Ectodermal cell (in vitro differentiated cells): ENCODE measurements around the gene FAM180B. TPM values are rescaled to one million over a fixed set of nuclear protein-coding genes. Genes with fewer than 3 reads are reported as not detected.
A peak's percentile ranks its signal among the peaks of the same experiment; 100 is the strongest.
"Not testable (repeated sequence)": the region's sequence is repeated elsewhere in the genome, so short reads cannot be mapped to it uniquely, and the experiment has no call there.

ENCODE experiments used
- H3K27ac ChIP-seq: 2 replicates; pipeline ENCODE4 v1.7.0; 2013; ENCODE audit warnings: mild to moderate bottlenecking, low read depth, low read length; ENCODE audit not compliant: insufficient read depth, poor library complexity, severe bottlenecking
- H3K27me3 ChIP-seq: 2 replicates; pipeline ENCODE4 v1.7.0; 2013; ENCODE audit warnings: mild to moderate bottlenecking, low read length; ENCODE audit not compliant: insufficient read depth, control insufficient read depth, poor library complexity, severe bottlenecking
- H3K36me3 ChIP-seq: one replicate; pipeline ENCODE4 v1.7.0; 2013; ENCODE audit warnings: low read length; ENCODE audit not compliant: control insufficient read depth, insufficient read depth
- H3K4me1 ChIP-seq: one replicate; pipeline ENCODE4 v1.7.0; 2013; ENCODE audit warnings: low read length; ENCODE audit not compliant: control insufficient read depth, insufficient read depth
- H3K4me3 ChIP-seq: 2 replicates; pipeline ENCODE4 v1.7.0; 2013; ENCODE audit warnings: low read depth, low read length, control low read depth; ENCODE audit not compliant: insufficient read depth
- H3K9me3 ChIP-seq: 2 replicates; pipeline ENCODE4 v1.7.0; 2013; ENCODE audit warnings: mild to moderate bottlenecking, low read length, moderate library complexity; ENCODE audit not compliant: control insufficient read depth
- WGBS, 2 experiments: methylation state at CpG; one replicate each; pipeline ENCODE4 v1.1.7; 2013; ENCODE audit warnings: missing lambda C conversion rate in 2 of 2; 5-methylcytosine and 5-hydroxymethylcytosine counted together
- polyA plus RNA-seq, 4 experiments: library from polyadenylated mRNA; stranded (reverse); fragments of 50-300 nt; gene quantifications; one replicate each; pipeline ENCODE4 v1.2.3, GENCODE V29; 2013

Gene FAM180B
- not detected for polyA plus RNA-seq (2013, experiment 1 of 4)
- not detected for polyA plus RNA-seq (2013, experiment 2 of 4)
- not detected for polyA plus RNA-seq (2013, experiment 3 of 4)
- polyA plus RNA-seq (2013, experiment 4 of 4), result not detected

GRCh38 chr11:47586098-47586855 lies at the start of gene FAM180B:
Gene FAM180B (plus strand): TSS chr11:47586678. CDS start chr11:47586769, 91 bp downstream.
- Histone ChIP-seq H3K4me1 (no peaks in the 10 kb centered on the region), H3K27me3 (no peaks in the 10 kb centered on the region), H3K27ac (no peak within 1 kb of the TSS), H3K9me3 (no peaks in the 10 kb centered on the region), H3K36me3 (peaks cover 36% of the 10 kb centered on the region), H3K4me3 (no peak within 1 kb of the TSS)
- 86% methylated on average over 12 of the region's 12 CpGs for WGBS, 2 experiments

- Histone ChIP-seq H3K4me1 (peaks cover 6% of the 10 kb centered on the region), H3K27me3 (no peaks in the 10 kb centered on the region), H3K9me3 (no peaks in the 10 kb centered on the region), H3K27ac (no peak overlapping the region), H3K4me3 (no peak overlapping the region), H3K36me3 (no peaks in the 10 kb centered on the region)
- 86 to 89% methylated on average over 1 to 3 of the region's 3 CpGs for WGBS, 2 experiments
Observed at GRCh38 chr11:47536915-47537314, 49.6 kb upstream of the FAM180B start.

DNA sequence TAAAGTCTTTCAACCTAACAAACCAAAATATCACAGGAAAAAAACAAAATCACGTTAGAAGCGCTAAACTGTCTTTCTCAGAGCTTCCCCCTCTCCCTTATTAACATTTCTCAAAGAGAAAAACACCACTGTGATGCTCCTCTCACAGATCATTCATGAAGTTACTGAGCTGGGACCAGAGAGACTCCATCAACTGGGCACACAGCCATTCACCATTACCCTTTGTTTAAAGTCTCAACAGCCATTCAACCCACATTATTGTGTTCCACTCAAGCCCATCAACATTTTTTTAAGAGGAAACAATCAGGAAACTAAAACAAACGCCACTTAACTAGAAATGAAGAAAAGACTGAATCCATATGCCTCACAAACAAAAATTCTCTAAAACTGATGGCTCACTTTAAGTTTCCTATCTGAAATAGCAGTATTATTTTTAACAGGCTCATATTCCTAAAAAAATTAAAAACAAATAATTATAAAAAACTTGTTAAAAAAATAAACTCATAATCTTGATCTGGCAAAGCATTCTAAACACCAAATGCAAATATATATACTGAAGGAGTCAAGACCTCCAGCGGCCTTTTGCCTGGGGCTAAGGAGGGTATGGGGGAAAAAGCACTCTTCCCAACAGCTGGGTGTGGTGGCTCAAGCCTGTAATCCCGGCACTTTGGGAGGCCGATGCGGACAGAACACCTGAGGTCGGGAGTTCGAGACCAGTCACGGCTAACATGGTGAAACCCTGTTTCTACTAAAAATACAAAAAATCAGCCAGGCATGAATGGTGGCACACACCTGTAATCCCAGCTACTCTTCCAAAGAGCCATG lies 47.5 kb upstream of the FAM180B start:
- Histone ChIP-seq H3K27me3 (no peaks in the 10 kb centered on the region), H3K27ac (no peak overlapping the region), H3K4me3 (no peak overlapping the region), H3K9me3 (no peaks in the 10 kb centered on the region), H3K36me3 (no peaks in the 10 kb centered on the region), H3K4me1 (no peaks in the 10 kb centered on the region)
- WGBS, 2 experiments, result 74 to 86% methylated on average over 10 of the region's 10 CpGs

- WGBS, 2 experiments, result 72 to 83% methylated on average over 2 of the region's 2 CpGs
- H3K9me3 ChIP-seq, result no peaks in the 10 kb centered on the region
Observed at GRCh38 chr11:47539681-47540039, 46.8 kb upstream of the FAM180B start.

DNA sequence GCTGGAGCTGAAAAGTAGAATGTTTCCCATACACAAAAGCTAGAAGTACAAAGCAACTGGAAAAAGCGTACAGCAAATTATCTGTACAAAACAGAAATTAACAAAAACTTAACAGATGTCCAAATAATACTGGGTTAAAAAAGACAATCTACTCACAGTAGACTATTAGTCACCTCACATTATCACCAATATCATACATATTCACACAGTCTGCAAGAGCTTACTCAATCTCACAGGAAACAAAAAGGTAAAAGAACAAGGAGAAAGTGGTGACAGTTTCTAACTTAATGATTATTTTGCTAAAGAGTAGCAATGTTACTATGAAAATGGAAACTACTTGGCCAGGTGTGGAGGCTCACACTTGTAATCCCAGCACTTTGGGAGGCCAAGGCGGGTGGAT lies 45.4 kb upstream of the FAM180B start:
- Histone ChIP-seq H3K4me3 (no peak overlapping the region), H3K9me3 (no peaks in the 10 kb centered on the region), H3K36me3 (no peaks in the 10 kb centered on the region), H3K4me1 (no peaks in the 10 kb centered on the region), H3K27ac (no peak overlapping the region), H3K27me3 (no peaks in the 10 kb centered on the region)
- 95 to 100% methylated on average over 2 of the region's 2 CpGs for WGBS, 2 experiments

More at GRCh38 chr11:47539681-47540039, 46.8 kb upstream of the FAM180B start:
- H3K36me3 ChIP-seq, result no peaks in the 10 kb centered on the region
- no peak overlapping the region for H3K4me3 ChIP-seq
- H3K4me1 ChIP-seq, result no peaks in the 10 kb centered on the region
- H3K27ac ChIP-seq, result no peak overlapping the region
- H3K27me3 ChIP-seq, result no peaks in the 10 kb centered on the region

DNA sequence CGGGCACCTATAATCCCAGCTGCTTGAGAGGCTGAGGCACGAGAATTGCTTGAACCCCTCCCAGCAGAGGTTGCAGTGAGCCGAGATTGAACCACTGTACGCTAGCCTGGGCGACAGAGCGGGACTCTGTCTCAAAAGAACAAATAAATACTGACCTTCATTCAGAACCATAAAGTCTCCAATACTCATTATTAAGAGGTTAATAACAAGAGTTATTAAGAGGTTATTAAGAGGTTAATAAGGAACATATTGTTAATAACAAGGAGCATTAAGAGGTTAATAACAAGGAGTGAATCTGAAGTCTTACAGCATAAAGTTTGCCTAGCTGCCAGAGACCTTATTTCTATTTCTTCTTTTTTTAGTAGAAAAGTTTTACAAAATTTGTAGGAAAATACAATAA lies 41.2 kb upstream of the FAM180B start:
- no peaks in the 10 kb centered on the region for H3K4me1 ChIP-seq
- no peaks in the 10 kb centered on the region for H3K9me3 ChIP-seq
- no peaks in the 10 kb centered on the region for H3K36me3 ChIP-seq
- H3K27ac ChIP-seq, result no peak overlapping the region
- no peaks in the 10 kb centered on the region for H3K27me3 ChIP-seq
- WGBS, 2 experiments, result 89 to 96% methylated on average over 6 of the region's 6 CpGs
- H3K4me3 ChIP-seq, result no peak overlapping the region

DNA sequence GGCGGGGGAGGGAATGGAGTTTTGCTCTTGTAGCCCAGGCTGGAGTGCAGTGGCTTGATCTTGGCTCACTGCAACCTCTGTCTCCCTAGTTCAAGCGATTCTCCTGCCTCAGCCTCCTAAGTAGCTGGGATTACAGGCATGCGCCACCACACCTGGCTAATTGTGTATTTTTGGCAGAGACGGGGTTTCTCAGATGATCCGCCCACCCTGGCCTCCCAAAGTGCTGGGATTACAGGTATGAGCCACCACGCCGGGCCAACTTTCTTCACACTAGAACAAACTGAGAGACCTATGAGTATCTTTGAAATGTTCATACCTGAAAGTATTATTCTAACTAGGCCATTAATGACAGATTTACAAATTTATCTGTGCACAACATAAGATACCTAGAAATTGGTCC lies 40.2 kb upstream of the FAM180B start:
- not testable (repeated sequence) for H3K4me1 ChIP-seq, H3K9me3 ChIP-seq, H3K27me3 ChIP-seq, H3K4me3 ChIP-seq, H3K36me3 ChIP-seq, H3K27ac ChIP-seq
- WGBS, 2 experiments, result 95 to 97% methylated on average over 7 of the region's 7 CpGs

- WGBS, 2 experiments, result 84 to 91% methylated on average over 8 to 9 of the region's 10 CpGs
- Histone ChIP-seq H3K4me1 (peaks cover 9% of the 10 kb centered on the region), H3K4me3 (no peak overlapping the region), H3K27ac (no peak overlapping the region), H3K36me3 (no peaks in the 10 kb centered on the region), H3K9me3 (no peaks in the 10 kb centered on the region), H3K27me3 (no peaks in the 10 kb centered on the region)
Observed at GRCh38 chr11:47550288-47551047, 36.0 kb upstream of the FAM180B start.

GRCh38 chr11:47551086-47551485 lies 35.4 kb upstream of the FAM180B start:
- Histone ChIP-seq H3K4me3 (peak overlapping the region; percentile 88), H3K27me3 (no peaks in the 10 kb centered on the region), H3K27ac (no peak overlapping the region), H3K4me1 (peaks cover 9% of the 10 kb centered on the region), H3K36me3 (no peaks in the 10 kb centered on the region), H3K9me3 (no peaks in the 10 kb centered on the region)
